AG09319 (cell line): ENCODE data around the gene ULBP3.

ENCODE experiments used
- DNase-seq: peaks from one replicate; pipeline ENCODE4 v3.0.0-alpha.2; 2010; ENCODE audit warnings: low read depth; ENCODE audit errors: extremely low read depth
- CTCF ChIP-seq: IDR thresholded peaks from 2 replicates; pipeline ENCODE4 v1.5.1; 2011; ENCODE audit warnings: low read depth, mild to moderate bottlenecking, inconsistent platforms, low read length, moderate library complexity

ULBP3 gene

GRCh38 chr6:150032598-150032997 is 36.3 kb downstream of the ULBP3 start:
- no peak for DNase-seq
- TF ChIP-seq CTCF: no peak

DNA sequence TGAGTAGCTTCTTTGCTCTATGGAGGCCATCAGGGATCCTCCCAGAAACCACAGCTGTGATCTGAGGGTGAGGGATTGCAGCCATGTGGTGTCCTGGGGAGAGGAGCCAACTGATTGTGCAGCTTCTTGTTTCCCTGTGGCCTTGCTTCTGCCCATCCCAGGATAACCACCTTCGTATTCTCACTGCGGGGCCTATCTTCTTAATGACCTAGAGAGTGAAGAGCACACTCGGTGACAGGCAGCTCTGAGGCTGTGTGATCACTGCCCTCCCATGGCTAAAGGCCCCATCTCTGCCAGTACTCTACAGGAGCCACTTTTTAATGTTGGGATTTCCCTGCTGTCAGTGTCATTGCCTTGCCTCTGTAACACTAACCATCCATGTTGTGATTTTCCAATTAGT is 38.3 kb downstream of the ULBP3 start:
- DNase-seq: no peak
- no peak for TF ChIP-seq CTCF

- no peak for DNase-seq
- TF ChIP-seq CTCF: no peak
These were observed 39.2 kb downstream of the ULBP3 start for GRCh38 chr6:150029749-150030148.

GRCh38 chr6:150029276-150029675 is 39.6 kb downstream of the ULBP3 start:
- no peak for TF ChIP-seq CTCF
- DNase-seq: no peak

GRCh38 chr6:150028799-150029198 is 40.1 kb downstream of the ULBP3 start:
- no peak for DNase-seq
- no peak for TF ChIP-seq CTCF

- no peak for TF ChIP-seq CTCF
- no peak for DNase-seq
These were observed 40.9 kb downstream of the ULBP3 start for GRCh38 chr6:150027806-150028565.

DNA sequence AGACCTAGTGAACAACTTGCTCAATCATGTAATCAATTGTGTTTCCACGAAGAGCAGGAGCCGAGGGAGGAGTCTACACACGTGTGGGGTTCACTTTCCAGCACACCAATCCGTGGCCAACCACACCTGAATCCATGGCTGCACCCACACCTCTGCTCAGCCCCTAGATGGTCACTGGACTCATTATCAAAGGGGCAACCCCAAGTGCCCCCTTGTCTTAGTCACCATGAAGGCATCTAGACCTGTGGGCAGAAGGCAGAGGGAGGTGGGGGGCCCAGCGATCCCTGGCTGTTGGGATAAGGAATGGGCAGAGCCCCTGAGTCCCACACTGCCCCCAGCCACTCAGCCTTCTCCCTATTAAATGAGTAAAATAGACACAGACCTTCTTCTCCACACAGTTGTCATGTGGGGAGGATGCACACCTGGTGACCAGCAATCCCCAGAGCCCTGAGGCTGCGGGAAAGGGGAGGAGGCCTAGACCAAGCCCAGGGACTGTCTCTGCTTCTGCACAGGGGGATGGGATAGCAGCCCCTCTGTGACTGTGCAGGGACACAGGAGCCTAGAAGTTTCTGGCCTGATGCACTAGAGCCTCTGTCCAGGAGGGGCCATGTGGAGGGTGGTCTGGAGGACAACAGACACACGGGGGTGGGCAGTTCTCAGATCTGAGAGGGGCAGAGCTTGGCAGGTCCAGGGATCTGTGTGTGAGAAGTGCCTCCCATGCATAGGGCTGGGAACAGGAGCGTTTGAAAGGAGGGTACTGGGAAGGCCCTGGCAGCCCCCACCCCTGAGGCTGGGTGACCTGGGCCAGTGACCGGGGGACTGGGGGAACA is 41.7 kb downstream of the ULBP3 start:
- DNase-seq: no peak
- TF ChIP-seq CTCF: no peak
